ENCODE measurements around the gene TMEM184B. TPM values are rescaled to one million over a fixed set of nuclear protein-coding genes. Genes with fewer than 3 reads are reported as not detected.

TMEM184B gene
- total RNA-seq, 1 experiment from 2014 or later: 54.2 TPM

GRCh38 chr22:38300946-38301345 is 28.1 kb upstream of the TMEM184B start:
- Histone ChIP-seq H3K27ac (ENCODE audit: low read length) (no peak overlapping the region), H3K4me3 (ENCODE audit: low read depth in 2 of 2, low read length in 2 of 2) (no peak overlapping the region), H3K4me1 (ENCODE audit: control insufficient read depth, insufficient read depth, low read length) (peaks cover 6% of the 10 kb centered on the region; the same call in 1 of the 2 replicates), H3K27me3 (ENCODE audit: control insufficient read depth, insufficient read depth, low read length) (no peaks in the 10 kb centered on the region), H3K36me3 (ENCODE audit: control insufficient read depth, insufficient read depth, low read length) (no peaks in the 10 kb centered on the region), H3K9me3 (ENCODE audit: control insufficient read depth, insufficient read depth, low read depth, low read length) (no peaks in the 10 kb centered on the region)
- in situ Hi-C loops (cut with HindIII; ENCODE audit: low pct_unique_long_range_greater_than_20kb, low sequenced_read_pairs) (no loop called here), intact Hi-C loops (cut with micrococcal nuclease; ENCODE audit: unreplicated experiment) (no loop called here)
- TF ChIP-seq, protein P1, sequence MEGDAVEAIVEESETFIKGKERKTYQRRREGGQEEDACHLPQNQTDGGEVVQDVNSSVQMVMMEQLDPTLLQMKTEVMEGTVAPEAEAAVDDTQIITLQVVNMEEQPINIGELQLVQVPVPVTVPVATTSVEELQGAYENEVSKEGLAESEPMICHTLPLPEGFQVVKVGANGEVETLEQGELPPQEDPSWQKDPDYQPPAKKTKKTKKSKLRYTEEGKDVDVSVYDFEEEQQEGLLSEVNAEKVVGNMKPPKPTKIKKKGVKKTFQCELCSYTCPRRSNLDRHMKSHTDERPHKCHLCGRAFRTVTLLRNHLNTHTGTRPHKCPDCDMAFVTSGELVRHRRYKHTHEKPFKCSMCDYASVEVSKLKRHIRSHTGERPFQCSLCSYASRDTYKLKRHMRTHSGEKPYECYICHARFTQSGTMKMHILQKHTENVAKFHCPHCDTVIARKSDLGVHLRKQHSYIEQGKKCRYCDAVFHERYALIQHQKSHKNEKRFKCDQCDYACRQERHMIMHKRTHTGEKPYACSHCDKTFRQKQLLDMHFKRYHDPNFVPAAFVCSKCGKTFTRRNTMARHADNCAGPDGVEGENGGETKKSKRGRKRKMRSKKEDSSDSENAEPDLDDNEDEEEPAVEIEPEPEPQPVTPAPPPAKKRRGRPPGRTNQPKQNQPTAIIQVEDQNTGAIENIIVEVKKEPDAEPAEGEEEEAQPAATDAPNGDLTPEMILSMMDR (IDR thresholded peaks at IDR 0.05): no peak
- no peak for TF ChIP-seq SIN3A (IDR thresholded peaks at IDR 0.05; ENCODE audit: borderline replicate concordance, insufficient read depth, low read depth, low read length)
- TF ChIP-seq, protein P2, sequence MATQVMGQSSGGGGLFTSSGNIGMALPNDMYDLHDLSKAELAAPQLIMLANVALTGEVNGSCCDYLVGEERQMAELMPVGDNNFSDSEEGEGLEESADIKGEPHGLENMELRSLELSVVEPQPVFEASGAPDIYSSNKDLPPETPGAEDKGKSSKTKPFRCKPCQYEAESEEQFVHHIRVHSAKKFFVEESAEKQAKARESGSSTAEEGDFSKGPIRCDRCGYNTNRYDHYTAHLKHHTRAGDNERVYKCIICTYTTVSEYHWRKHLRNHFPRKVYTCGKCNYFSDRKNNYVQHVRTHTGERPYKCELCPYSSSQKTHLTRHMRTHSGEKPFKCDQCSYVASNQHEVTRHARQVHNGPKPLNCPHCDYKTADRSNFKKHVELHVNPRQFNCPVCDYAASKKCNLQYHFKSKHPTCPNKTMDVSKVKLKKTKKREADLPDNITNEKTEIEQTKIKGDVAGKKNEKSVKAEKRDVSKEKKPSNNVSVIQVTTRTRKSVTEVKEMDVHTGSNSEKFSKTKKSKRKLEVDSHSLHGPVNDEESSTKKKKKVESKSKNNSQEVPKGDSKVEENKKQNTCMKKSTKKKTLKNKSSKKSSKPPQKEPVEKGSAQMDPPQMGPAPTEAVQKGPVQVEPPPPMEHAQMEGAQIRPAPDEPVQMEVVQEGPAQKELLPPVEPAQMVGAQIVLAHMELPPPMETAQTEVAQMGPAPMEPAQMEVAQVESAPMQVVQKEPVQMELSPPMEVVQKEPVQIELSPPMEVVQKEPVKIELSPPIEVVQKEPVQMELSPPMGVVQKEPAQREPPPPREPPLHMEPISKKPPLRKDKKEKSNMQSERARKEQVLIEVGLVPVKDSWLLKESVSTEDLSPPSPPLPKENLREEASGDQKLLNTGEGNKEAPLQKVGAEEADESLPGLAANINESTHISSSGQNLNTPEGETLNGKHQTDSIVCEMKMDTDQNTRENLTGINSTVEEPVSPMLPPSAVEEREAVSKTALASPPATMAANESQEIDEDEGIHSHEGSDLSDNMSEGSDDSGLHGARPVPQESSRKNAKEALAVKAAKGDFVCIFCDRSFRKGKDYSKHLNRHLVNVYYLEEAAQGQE (IDR thresholded peaks at IDR 0.05; ENCODE audit: insufficient read depth in 1 of 2, low read depth in 2 of 2, low read length in 1 of 2): no peak
- no peak for TF ChIP-seq POLR2AphosphoS5 (IDR thresholded peaks at IDR 0.05; ENCODE audit: low read depth, low read length)
- no peak for TF ChIP-seq TCF7L2 (IDR thresholded peaks at IDR 0.05; ENCODE audit: low read depth, low read length)
- no TSS peak for BruUV-seq (replicated peaks)
- ChIA-PET CTCF (no interaction called here), POLR2A (no interaction called here)
- no peak for ATAC-seq
- DNase-seq (ENCODE audit: low read depth, low spot score): no peak

DNA sequence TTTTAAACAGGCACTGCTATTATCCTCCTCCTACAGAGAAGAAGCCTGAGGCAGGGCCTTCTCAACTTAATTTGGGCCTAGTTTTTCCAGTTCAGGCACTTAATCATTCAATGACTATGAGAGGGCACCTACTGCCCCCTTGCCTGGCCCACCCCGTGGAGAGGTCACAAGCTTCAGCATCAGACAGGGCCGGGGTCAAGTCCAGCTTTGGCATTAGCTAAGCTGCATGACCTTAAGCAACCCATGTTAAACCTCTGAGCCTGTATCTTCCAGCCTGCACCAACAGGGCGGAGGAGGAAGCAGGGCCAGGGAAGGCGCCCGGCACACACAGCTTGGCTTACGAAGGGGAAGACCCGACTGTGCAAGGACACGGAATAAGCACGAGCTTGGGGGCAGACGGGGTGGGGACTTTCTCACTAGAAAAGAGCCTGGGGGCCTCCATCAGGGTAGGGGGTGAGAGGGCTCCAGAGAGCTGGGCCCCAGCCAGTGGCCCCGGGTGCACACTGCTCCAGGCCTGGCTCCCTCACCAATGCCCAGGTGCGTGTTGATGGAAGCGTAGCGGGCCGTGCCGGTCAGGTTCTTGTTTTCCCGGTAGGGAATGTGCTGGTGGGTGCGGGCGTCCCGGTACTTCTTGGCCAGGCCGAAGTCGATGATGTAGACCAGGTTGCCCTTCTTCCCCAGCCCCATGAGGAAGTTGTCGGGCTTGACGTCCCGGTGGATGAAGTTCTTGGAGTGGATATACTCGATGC is 27.6 kb upstream of the TMEM184B start:
- H3K9me3 ChIP-seq (ENCODE audit: control insufficient read depth, insufficient read depth, low read depth, low read length): no peaks in the 10 kb centered on the region
- BruUV-seq (replicated peaks): no TSS peak
- no peak overlapping the region for H3K27ac ChIP-seq (ENCODE audit: low read length)
- no peak for DNase-seq (ENCODE audit: low read depth, low spot score)
- ChIA-PET POLR2A (no interaction called here), CTCF (no interaction called here)
- no peaks in the 10 kb centered on the region for H3K27me3 ChIP-seq (ENCODE audit: control insufficient read depth, insufficient read depth, low read length)
- TF ChIP-seq POLR2AphosphoS5 (IDR thresholded peaks at IDR 0.05; ENCODE audit: low read depth, low read length): no peak
- TF ChIP-seq, protein P1 (IDR thresholded peaks at IDR 0.05): no peak
- TF ChIP-seq, protein P2 (IDR thresholded peaks at IDR 0.05; ENCODE audit: insufficient read depth in 1 of 2, low read depth in 2 of 2, low read length in 1 of 2): no peak
- TF ChIP-seq SIN3A (IDR thresholded peaks at IDR 0.05; ENCODE audit: borderline replicate concordance, insufficient read depth, low read depth, low read length): no peak
- no peak for TF ChIP-seq TCF7L2 (IDR thresholded peaks at IDR 0.05; ENCODE audit: low read depth, low read length)
- no peak for ATAC-seq
- in situ Hi-C loops (cut with HindIII; ENCODE audit: low pct_unique_long_range_greater_than_20kb, low sequenced_read_pairs) (no loop called here), intact Hi-C loops (cut with micrococcal nuclease; ENCODE audit: unreplicated experiment) (no loop called here)
- no peak overlapping the region for H3K4me3 ChIP-seq (ENCODE audit: low read depth in 2 of 2, low read length in 2 of 2)
- H3K36me3 ChIP-seq (ENCODE audit: control insufficient read depth, insufficient read depth, low read length): no peaks in the 10 kb centered on the region
- peaks cover under 1% of the 10 kb centered on the region; the same call in 1 of the 2 replicates for H3K4me1 ChIP-seq (ENCODE audit: control insufficient read depth, insufficient read depth, low read length)

All from Panc1 (cell line).